KOPT-K1 (cell line): ENCODE results near the gene GRAPL.
"Not testable (repeated sequence)": the region's sequence is repeated elsewhere in the genome, so short reads cannot be mapped to it uniquely, and the experiment has no call there.

Source experiments
- H3K27ac ChIP-seq: fragments of 200-600 bp; sonication (generic); 2 replicates; pipeline ENCODE4 v1.5.1; 2016; ENCODE audit warnings: antibody characterized with exemption, mild to moderate bottlenecking, low read depth, low read length; ENCODE audit not compliant: poor library complexity, severe bottlenecking
- H3K36me3 ChIP-seq: fragments of 200-600 bp; sonication (generic); 2 replicates; pipeline ENCODE4 v1.5.1; 2017; ENCODE audit warnings: antibody characterized with exemption, mild to moderate bottlenecking, low read length, moderate library complexity; ENCODE audit not compliant: insufficient read depth
- H3K9me3 ChIP-seq: fragments of 200-600 bp; sonication (generic); 2 replicates; pipeline ENCODE4 v1.5.1; 2017; ENCODE audit warnings: antibody characterized with exemption, low read length, mild to moderate bottlenecking; ENCODE audit not compliant: insufficient read depth, poor library complexity, severe bottlenecking

Gene GRAPL

DNA sequence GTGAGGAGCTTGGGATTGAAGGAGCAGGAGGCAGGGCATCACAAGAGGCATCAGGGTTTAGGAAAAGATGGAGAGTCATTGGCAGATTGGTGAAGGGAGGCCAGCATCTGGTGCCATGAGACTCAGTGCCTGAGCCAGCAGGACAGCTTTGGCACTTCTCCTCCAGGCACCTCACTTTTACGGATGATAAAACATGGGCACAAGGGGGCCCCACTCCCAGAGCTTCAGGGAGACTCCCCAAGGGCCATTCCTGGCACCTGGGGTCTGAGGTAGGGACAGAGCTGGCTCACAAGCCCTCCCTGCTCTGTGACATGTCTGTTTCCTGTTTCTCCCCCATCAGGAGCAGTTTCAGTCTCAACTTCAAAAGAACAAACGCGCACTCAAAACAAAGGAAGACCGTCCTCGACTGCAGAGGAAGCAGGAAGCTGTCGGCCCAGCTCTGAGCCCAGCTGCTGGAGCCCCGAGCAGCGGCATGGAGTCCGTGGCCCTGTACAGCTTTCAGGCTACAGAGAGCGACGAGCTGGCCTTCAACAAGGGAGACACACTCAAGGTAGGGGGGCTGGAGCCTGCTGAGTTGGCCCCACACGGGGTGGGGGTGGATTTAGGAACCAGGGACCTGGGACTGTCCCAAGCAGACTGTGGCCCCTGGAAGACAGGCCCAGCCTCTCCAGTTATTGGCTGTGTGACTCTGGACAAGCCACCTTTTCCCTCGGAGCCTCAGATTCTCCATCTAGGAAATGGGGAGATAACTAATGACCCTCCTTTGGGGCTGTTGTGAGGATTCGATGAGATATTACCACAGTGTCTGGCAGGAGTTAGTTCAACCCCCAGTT is at the start of gene GRAPL:
Gene GRAPL, plus strand, starts transcription at position 442 of the 833 bp plus-strand sequence. Its CDS starts 31 bp downstream, at position 473.
- not testable (repeated sequence) for H3K9me3 ChIP-seq, H3K27ac ChIP-seq, H3K36me3 ChIP-seq

GRCh38 chr17:19088804-19089685 is 38.3 kb upstream of the GRAPL start:
- not testable (repeated sequence) for H3K36me3 ChIP-seq, H3K9me3 ChIP-seq, H3K27ac ChIP-seq

GRCh38 chr17:19090058-19090772 is 37.2 kb upstream of the GRAPL start:
- H3K27ac ChIP-seq, H3K9me3 ChIP-seq, H3K36me3 ChIP-seq: not testable (repeated sequence)

GRCh38 chr17:19092737-19093683 is 34.4 kb upstream of the GRAPL start:
- not testable (repeated sequence) for H3K9me3 ChIP-seq, H3K36me3 ChIP-seq, H3K27ac ChIP-seq

GRCh38 chr17:19093684-19094438 is 33.5 kb upstream of the GRAPL start:
- not testable (repeated sequence) for H3K9me3 ChIP-seq, H3K36me3 ChIP-seq, H3K27ac ChIP-seq

DNA sequence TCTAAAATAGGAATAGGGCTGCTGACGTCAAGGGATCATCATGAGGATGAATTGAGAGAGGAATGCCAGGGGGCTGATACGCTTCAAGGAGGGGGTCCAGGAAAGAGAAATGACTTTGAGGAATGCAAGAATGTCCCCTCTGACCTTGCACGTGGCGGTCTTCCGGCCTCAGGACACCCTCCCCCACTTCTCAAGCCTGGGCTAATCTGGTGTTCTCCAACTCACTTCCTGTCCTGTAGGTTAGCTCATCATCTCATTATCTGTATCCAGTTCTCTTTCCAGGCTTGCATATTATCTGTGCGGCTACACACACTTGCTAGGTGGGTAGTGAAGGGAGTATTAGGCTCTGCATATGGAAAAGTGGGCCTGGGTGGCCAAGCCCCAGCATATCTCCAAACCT is 18.9 kb upstream of the GRAPL start:
- H3K36me3 ChIP-seq, H3K27ac ChIP-seq, H3K9me3 ChIP-seq: not testable (repeated sequence)

- H3K36me3 ChIP-seq, H3K27ac ChIP-seq, H3K9me3 ChIP-seq: not testable (repeated sequence)
These were observed 16.9 kb upstream of the GRAPL start for GRCh38 chr17:19110189-19111097.

DNA sequence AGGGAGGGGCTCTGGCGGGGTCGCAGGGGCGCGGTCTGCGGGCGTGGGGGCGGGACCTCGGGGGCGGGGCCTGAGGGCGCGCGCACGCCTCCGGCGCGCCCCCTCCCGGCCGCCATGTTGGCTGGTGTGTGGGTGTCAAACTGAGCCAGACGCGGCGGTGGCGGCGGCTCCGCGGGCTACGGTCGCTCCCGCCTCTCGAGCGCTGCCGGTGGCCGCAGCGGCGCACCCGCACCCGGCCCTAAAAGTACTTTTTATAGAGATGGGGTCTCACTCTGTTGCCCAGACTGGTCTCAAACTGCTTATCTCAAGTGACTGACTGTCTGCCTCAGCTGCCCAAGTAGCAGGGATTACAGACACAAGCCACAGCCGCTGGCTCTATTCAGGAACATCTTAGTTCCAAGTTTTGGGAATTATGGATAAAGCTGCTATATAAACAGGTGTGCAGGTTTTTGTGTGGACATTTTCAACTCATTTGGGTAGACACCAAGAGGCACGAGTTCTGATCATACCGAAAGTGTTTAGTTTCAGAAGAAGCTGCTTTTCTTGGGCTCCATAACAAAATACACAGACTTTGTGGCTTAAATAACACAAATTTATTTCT is 16.2 kb upstream of the GRAPL start:
- H3K36me3 ChIP-seq, H3K9me3 ChIP-seq: not testable (repeated sequence)
- H3K27ac ChIP-seq, result peak overlapping the region; percentile 47

DNA sequence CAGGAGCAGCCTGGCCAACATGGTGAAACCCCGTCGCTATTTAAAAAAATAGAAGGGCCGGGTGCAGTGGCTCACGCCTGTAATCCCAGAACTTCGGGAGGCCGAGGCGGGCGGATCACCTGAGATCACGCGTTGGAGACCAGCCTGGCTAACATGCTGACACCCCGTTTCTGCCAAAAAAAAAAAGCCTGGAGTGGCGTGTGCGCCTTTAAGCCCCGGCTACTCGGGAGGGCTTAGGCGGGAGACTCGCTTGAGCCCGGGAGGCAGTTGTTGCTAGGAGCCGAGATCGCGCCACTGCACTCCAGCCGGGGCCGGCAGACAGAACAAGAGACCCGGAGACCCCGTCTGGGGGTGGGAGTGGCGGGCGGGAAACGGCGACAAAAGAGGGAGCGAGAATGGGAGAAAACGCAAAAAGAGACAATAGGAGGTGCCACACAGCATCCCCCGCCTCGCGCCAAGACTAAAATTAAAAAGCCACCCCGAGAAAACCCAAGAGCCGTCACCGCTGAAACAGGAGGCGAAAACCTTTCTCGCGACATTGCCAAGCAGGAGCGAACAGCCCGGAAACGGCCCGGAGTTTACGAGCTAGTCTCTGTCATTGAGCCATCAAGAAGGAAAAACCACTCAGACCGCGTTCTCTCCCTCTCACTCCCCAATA is 15.5 kb upstream of the GRAPL start:
- not testable (repeated sequence) for H3K27ac ChIP-seq, H3K9me3 ChIP-seq, H3K36me3 ChIP-seq

- not testable (repeated sequence) for H3K9me3 ChIP-seq, H3K36me3 ChIP-seq
- peak overlapping the region; percentile 31 for H3K27ac ChIP-seq
These were observed 14.9 kb upstream of the GRAPL start for GRCh38 chr17:19112459-19112826.

DNA sequence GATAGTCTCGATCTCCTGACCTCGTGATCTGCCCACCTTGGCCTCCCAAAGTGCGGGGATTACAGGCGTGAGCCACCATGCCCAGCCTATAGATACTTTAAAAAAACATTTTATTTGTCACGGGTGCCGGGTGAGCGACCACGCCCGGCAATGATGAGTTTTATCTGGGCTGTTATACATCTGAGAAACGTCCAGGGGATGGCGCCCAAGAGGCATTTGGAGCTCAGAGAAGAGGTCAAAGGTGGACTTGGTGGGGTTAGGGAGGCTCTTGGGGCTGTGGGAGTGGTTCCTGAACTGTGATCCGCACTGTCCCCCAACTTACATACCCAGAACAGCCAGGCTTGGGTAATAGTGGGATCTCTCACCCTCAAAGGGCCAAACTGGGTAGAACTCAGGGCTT is 8.7 kb upstream of the GRAPL start:
- H3K36me3 ChIP-seq, H3K9me3 ChIP-seq, H3K27ac ChIP-seq: not testable (repeated sequence)

DNA sequence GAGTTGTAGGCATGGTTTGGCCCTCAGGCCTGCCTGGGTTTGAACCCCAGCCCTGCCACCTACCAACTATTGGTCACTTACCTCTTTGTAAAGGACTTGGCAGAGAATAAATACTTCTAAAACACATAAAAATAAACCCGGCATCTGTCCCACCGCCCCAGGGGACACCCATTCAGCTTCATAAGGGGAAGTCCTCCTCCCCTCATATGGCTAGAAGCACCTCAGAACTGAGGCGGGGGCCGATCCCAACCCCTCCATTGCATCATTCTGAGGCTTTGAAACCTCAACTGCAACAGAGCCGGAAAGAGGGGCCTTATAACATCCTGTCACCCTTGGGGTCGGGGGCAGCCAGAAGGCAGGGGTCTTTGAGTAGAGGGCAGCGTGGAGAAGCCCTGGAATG is 2.1 kb upstream of the GRAPL start:
- not testable (repeated sequence) for H3K9me3 ChIP-seq, H3K36me3 ChIP-seq, H3K27ac ChIP-seq
